H54 (cell line): Measurements from ENCODE around the gene YPEL4.
A peak's percentile ranks its signal among the peaks of the same experiment; 100 is the strongest.
"Not testable (repeated sequence)": the region's sequence is repeated elsewhere in the genome, so short reads cannot be mapped to it uniquely, and the experiment has no call there.

ENCODE experiments used
- DNase-seq: peaks from one replicate; pipeline ENCODE4 v3.0.0; 2011; ENCODE audit warnings: low spot score, mixed read lengths; ENCODE audit not compliant: insufficient read length
- FAIRE-seq: peaks from 3 replicates; lab custom pipeline; 2011; peaks lifted over from hg19 to GRCh38; lab: Jason Lieb, UNC
- POLR2A ChIP-seq: IDR thresholded peaks from 2 replicates; pipeline ENCODE4 v1.6.1; 2011; ENCODE audit warnings: low read depth, mild to moderate bottlenecking, low read length

The YPEL4 gene

DNA sequence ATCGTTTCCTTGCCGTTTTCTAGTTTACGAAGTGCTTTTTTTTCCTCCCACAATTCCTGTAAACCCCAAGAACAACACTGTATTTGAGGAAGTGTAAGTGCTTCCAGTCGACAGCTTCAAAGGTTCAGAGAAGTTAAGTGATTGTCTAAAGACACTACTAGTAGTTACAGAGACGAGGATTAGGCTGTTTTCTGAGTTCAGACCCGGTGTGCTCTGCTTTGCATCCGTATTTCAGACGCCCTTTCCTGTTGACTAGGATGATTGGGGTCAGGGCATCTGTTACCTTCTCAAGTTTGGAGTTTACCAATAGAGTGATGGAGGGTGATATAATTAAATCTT, 8.3 kb upstream of the YPEL4 start:
- no peak for TF ChIP-seq POLR2A
- DNase-seq = no peak
- FAIRE-seq = no peak

DNA sequence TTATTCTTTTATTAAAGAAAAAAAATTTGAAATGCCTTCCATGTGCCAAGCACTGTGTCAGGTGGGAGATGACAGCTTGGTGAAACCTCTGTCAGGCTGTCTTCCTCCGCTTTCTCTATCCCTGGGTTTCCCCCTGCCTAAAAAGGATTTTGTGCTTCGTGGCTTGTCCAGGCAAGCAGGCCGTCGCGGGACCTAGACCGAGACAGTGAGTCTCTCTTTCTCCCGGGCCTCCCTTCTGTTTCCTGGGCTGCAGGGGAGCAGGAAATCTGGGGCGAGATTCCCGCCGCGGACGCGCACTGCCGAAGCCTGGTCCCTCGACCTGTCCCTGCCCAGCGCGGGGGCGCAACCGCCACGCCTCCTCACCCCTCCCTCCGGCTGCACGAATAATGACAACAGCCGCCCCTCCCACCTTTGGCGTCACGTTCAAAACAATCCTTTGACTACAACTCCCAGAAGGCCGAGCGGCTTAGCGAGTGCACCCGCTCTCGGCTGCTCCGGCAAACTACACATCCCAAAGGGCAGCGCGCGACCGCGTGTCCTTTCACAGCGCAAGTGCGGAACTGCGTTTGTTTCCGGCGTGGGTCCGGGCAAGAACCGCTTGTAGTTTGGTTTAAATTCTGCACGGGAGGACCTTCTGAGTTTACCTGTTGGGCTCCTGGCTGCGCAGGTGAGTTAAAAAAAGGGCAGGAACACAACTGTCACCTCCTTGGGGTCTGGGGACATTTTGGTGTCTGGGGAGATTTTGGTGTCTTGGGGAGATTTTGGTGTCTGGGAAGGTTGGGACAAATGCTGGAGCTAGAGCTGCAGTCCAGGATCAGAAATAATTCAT, 7.7 kb upstream of the YPEL4 start, which contains the start of gene CLP1:
Gene CLP1 (plus strand): TSS at position 569 of the 829 bp plus-strand sequence. CDS start 1,715 bp downstream, outside the sequence.
- TF ChIP-seq POLR2A = peak; percentile 88
- DNase-seq (peak; percentile 90), FAIRE-seq (peak; percentile 78)

DNA sequence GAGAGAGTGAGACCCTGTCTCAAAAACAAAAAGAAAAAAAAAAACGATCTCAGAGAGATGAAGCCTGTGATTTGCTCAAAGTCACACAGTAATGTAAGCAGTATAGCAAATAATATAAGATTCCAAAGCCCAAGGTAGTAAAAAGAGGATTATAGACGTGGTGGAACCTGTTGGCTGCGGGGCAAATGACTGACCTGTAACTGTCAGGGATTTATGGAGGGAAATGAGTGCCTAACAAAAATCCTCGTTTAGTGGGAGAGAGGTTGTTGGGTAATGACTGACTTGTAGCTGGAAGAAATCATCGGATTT, 7.1 kb upstream of the YPEL4 start:
- DNase-seq = no peak
- TF ChIP-seq POLR2A = no peak
- no peak for FAIRE-seq

DNA sequence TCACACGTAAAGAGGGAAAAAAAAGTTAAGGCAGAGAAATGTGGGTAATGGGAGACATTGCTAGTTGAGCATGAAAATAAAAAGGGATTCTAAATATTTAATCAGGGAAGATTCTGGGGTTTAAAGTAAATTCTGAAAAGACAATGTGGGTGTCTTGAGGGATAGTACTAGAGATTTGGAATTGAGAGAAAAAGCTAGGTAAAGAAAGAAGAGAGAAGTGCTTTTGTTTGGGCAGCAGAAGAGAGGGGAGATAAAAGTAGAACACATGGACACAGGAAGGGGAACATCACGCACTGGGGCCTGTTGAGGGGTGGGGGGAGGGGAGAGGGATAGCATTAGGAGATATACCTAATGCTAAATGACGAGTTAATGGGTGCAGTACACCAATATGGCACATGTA, 3.5 kb upstream of the YPEL4 start:
- no peak for TF ChIP-seq POLR2A
- no peak for FAIRE-seq
- no peak for DNase-seq

DNA sequence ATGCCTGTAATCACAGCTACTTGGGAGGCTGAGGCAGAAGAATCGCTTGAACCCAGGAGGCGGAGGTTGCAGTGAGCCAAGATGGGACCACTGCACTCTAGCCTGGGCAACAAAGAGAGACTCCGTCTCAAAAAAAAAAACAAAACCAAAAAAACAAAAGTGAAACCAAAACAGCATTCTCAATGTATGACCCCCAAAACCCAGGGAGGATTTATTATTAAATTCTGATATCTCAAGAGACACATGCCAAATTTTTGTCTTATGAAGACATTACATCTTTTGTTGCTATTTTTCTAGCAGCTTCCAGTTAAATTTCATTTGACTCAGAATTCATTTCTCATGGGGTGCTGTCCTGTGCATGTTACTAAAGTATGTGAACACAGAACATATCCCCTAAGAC, 3.0 kb upstream of the YPEL4 start:
- TF ChIP-seq POLR2A = no peak
- FAIRE-seq = no peak
- DNase-seq = no peak

DNA sequence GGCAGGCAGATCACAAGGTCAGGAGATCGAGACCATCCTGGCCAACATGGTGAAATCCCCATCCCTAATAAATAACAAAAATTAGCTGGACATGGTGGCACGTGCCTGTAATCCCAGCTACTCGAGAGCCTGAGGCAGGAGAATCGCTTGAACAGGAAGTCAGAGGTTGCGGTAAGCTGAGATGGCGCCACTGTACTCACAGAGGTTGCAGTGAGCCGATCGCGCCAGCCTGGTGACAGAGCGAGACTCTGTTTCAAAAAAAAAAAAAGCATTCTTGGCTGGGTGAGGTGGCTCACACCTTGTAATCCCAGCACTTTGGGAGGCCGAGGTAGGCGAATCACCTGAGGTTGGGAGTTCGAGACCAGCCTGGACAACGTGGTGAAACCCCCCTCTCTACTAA, 2.5 kb upstream of the YPEL4 start:
- not testable (repeated sequence) for FAIRE-seq, DNase-seq

DNA sequence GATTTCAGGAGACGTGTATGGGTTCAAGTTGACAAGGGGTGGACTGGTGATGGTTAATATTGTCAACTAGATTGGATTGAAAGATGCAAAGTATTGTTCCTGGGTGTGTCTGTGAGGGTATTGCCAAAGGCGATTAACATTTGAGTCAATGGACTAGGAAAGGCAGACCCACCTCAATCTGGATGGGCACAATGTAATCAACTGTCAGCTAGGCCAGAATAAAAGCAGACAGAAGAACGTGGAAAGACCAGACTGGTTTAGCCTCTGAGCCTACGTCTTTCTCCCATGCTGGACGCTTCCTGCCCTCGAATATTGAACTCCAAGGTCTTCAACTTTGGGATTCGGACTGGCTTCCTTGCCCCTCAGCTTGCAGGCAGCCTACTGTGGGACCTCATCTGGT, 1.7 kb upstream of the YPEL4 start:
- FAIRE-seq (no peak), DNase-seq (no peak)
- no peak for TF ChIP-seq POLR2A

DNA sequence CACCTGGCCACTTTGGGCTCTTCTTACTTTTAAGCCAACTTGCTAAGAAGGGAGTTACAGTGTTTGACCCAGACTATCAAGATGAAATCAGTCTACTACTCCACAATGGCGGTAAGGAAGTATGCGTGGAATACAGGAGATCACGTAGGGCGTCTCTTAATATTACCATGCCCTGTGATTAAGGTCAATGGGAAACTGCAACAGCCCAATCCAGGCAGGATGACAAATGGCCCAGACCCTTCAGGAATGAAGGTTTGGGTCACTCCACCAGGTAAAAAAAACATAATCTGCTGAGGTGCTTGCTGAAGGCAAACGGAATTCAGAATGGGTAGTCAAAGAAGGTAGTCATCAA, 1.0 kb upstream of the YPEL4 start:
- no peak for FAIRE-seq
- DNase-seq = no peak
- no peak for TF ChIP-seq POLR2A

DNA sequence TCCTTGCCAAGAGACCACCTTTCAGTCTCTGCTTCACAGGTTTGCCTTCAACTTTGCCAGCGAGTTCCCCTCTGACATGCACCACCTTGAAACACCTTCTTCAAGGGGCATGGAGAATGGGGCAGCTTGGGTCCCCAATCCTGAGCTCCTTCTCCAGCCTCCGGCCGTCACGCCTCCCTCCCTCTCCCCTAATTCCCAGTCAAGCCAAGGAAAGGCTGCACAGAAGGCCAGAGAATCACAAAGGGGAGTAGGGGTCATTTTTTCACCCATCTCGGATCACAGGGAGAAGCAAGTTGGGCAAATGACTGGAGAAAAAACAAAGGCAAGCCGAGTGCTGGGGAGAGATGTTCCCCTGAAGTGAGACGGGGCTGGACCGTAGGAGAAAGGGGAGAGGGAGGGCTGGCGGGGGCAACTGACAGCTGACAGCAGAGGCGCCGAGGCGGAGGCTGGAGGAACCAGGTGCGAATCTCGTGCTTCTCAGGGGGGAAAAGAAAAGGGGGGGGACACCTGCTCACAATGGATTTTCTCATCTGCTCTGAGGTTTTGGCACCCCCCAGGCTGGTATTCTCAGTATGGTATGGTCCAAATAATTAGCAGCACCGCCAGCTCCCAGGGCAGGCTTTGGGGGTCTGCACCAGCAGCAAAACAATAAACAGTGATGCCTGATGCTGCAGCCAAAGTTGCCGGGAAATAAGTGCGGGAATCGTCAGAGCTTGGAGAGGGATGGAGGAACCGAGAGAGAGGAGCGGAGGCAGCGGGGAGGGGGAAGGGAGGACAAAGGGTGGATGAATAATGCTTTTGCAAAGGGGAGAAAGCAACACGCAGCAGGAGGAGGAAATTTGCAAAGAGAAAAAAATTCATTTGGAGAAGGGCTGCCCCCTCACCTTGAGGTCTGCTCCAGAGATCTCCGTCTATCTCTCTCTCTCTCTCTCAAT, 644 bp downstream of the YPEL4 start:
- TF ChIP-seq POLR2A = peak; percentile 7
- DNase-seq (no peak), FAIRE-seq (no peak)

DNA sequence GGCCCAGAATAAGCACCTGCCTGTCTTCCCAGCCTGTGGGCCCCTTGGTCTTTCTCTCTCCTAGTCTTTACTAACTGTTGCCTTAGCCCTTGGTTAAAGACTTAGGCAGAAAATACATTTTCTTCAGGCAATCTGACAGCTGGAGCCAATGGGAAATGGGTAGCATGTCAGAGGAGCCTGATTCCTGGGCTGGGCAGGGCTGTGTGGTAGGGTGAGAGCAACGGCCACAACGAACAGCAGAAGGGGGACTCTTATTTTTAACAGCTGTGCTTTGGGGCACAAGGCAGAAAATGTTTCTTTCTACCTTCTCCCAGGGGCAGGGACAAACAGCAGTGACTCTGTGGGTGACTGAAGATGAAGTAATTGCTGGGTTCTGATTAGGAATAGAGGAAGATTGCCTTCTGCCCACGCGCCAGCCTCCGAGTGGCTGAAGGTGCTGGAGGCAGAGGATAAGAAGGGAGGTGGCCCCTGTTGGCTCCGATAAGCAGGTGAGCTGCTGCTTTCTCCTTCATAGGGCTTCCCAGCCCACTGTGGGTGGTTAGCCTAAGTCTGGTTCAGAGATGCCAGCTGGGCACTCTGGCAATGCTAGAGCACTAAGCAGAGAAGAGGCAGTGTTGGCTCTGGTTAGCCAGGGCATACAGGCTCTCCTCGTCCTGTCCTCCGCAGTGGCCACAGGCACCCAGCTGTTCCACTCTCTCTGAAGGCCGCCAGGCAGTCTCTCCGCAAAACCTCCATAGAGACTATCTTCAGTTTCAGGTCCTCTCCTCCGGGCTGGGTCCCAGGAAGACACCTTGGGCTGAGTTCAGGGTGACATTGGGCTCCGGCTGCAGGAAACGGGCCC, 1.5 kb downstream of the YPEL4 start:
- peak; percentile 16; the same call in 1 of the 2 replicates for TF ChIP-seq POLR2A
- DNase-seq (no peak), FAIRE-seq (no peak)

DNA sequence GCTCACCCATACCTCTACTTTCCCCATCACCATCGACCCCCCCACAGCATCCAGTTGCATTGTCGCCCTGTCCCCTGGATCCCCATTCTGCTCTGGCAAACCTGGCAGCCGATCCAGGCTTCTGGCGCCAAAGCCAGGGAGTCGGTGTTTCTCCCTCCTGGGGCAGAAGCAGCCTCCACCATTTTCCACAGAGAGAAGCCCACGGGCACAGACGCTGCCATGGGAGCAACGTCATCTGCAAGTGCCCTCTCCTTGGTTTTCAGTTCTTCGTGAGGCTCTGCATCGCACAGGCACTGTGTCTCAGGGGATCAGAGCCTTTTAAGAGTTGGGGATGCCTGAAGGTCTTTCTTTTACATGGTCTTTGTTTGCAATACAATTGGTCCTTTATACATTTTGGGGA, 2.3 kb downstream of the YPEL4 start:
- FAIRE-seq = no peak
- TF ChIP-seq POLR2A = no peak

DNA sequence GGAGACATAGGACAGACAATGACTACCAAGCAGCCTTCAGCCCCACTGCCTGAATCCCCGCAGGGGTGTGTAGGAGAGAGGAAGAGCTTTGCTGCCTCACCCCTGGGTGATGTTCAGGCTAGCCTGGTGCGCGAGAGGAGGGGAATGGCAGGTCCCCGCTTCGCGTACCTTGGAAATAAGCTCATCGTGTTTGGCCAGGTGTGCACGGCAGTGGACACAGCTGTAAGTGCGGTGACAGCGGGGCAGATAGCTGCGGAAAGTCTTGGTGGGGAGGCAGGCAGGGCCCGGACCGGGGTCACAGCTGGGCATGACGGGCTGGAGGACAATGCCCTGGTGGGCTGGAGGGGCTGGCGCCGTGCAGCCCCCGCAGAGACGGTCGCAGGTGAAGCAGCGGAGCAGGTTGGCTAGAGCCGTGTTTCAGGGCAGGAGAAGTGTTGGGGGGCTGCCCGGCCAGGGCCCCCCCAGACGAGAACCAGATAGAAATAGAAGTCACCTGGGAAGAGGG, 2.9 kb downstream of the YPEL4 start:
- no peak for TF ChIP-seq POLR2A
- FAIRE-seq = no peak
- DNase-seq = no peak

More for the DNA sequence above, 2.3 kb downstream of the YPEL4 start:
- DNase-seq = no peak

DNA sequence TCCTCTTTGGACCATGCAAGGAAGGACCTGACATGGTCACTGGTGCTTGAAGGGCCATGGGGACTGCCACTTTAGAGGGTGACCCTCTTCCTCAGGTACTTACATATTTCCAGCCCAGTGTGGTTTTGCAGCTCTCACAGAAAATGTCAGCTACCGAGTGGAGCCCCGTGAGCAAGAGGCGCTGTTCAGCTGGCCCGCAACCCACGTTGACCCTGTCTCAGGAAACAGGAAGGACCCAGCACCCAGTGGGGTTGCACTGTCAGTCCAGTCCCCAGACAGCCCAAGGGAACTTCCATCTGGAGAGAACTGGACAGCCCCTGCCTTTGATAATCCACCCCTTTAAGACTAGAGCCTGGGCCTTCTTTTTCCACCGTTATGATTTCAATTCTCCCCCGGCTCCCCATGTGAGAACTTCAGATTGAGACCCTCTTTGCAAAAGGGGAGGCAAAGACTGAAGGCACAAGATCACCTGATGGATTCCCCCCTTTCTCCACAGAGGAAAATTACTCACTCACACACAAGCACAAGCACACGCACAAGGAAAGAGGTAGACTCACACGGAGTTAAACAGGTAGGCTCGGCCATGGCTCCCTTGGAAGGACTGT, 3.4 kb downstream of the YPEL4 start:
- DNase-seq (no peak), FAIRE-seq (no peak)
- TF ChIP-seq POLR2A = no peak
